Measurements from ENCODE around the gene TMEM200C. TPM values are rescaled to one million over a fixed set of nuclear protein-coding genes. Genes with fewer than 3 reads are reported as not detected.

Gene TMEM200C
- total RNA-seq, 6 experiments from 2014 or later = 0.19 to 1.6 (median 1.1) TPM

DNA sequence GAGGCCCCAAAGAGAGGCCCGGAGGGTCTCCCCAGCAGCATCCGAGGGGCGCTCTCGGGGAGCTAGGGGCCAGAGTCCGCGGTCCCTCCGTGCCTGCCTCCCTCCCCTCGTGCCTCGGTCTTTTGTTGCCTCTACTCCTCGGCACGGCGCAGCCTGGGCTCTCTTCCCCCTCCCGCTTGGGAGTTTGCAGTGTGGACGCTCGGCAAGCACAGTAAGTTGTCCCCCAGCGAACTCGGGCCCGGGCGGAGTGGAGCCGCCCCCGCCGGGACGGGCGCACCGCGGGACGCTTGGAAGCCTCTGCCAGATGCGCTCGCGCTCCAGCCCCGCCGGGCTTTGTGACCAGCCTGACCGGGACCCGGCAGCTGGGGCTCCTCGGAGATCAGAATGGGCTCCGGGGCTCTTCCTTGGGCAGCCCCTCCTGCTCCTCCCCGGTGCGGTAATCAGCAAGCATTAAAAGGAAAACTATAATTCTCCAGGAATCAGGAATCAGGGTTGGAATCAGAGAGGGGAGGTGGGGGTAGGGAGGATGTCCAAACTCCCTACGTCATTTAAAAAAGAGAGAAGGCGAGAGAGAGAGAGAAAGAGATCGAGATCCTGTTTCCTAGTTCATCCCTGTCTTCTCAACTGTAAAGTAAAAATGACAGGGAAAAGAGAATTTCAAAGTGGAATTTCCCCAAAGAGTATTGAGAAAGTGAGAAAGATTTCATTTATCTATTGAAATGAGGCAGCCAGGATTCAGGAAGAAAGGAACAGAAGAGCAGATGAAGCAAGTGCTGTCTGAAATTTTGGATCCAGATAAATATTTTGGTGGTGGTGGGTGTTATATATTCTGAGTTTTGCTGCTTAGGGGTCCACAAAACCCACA, 786 bp upstream of the TMEM200C start:
- intact Hi-C loops (cut with DNase I) = no loop called here
- ATAC-seq (peak; percentile 62 to 75 (median 66)), DNase-seq (peak; percentile 39 to 57 (median 48))
- TF ChIP-seq POLR2A (IDR thresholded peaks at IDR 0.05) = no peak
- TF ChIP-seq, protein P1, sequence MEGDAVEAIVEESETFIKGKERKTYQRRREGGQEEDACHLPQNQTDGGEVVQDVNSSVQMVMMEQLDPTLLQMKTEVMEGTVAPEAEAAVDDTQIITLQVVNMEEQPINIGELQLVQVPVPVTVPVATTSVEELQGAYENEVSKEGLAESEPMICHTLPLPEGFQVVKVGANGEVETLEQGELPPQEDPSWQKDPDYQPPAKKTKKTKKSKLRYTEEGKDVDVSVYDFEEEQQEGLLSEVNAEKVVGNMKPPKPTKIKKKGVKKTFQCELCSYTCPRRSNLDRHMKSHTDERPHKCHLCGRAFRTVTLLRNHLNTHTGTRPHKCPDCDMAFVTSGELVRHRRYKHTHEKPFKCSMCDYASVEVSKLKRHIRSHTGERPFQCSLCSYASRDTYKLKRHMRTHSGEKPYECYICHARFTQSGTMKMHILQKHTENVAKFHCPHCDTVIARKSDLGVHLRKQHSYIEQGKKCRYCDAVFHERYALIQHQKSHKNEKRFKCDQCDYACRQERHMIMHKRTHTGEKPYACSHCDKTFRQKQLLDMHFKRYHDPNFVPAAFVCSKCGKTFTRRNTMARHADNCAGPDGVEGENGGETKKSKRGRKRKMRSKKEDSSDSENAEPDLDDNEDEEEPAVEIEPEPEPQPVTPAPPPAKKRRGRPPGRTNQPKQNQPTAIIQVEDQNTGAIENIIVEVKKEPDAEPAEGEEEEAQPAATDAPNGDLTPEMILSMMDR (IDR thresholded peaks at IDR 0.05) = no peak
- peaks cover 0 to 33% of the 10 kb centered on the region in 2 donors for H3K27me3 ChIP-seq
- 29% methylated on average over 5 of the region's 41 CpGs for WGBS (ENCODE audit: insufficient coverage, low coverage, low lambda C conversion rate, missing lambda C conversion rate)
- peaks cover 0 to 19% (median 2%) of the 10 kb centered on the region in 4 donors for H3K4me1 ChIP-seq
- peak overlapping the region in 2 of 3 donors; percentile 31 to 47 for H3K27ac ChIP-seq
- peak overlapping the region; percentile 25 to 50 (median 36) for H3K4me3 ChIP-seq
- H3K9me3 ChIP-seq = no peaks in the 10 kb centered on the region
- no peaks in the 10 kb centered on the region for H3K36me3 ChIP-seq

DNA sequence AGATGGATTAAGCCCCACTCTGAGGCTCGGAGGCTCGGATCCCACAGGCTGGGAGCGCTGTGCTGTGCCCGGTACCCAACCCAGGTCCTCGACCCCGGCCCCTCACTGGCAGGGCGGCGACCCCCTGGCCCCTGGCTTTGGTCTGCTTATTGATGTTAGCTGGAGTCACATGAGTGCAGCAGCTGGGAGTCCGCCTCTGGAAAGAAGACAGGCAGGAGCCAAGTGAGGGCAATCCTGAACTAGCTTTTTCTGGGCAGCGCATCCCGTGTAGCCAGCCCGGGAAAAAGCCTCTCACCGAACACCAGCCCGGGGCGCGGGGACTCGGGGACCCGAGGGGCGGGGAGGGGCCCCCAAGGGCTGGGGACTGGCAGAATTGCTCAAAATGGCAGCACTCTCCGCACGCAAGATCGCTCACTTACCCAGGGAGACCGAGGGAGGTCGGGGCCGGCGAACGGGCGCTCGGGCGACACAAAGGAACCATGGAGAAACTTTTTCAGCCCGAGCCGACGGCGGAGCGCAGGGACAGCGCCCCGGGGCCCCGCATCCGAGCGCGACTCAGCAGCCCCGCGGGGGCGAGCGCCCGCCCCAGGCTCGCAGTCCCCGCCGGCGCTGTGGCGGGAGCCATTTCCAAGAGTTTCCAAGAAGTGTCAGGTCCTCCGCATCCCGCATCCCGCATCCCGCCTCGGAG, 567 bp downstream of the TMEM200C start:
- H3K27me3 ChIP-seq = peaks cover 0 to 38% of the 10 kb centered on the region in 2 donors
- H3K4me1 ChIP-seq = peaks cover 0 to 23% (median 2%) of the 10 kb centered on the region in 4 donors
- 3% methylated on average over 6 of the region's 56 CpGs for WGBS (ENCODE audit: insufficient coverage, low coverage, low lambda C conversion rate, missing lambda C conversion rate)
- no peak for TF ChIP-seq POLR2A (IDR thresholded peaks at IDR 0.05)
- TF ChIP-seq, protein P1 (IDR thresholded peaks at IDR 0.05) = no peak
- ATAC-seq (peak in 1 of 4 donors; percentile 3), DNase-seq (peak in 2 of 3 donors; percentile 15 to 45)
- peak overlapping the region; percentile 33 to 50 (median 40) for H3K4me3 ChIP-seq
- H3K36me3 ChIP-seq = no peaks in the 10 kb centered on the region
- H3K27ac ChIP-seq = no peak overlapping the region
- intact Hi-C loops (cut with DNase I) = no loop called here
- no peaks in the 10 kb centered on the region for H3K9me3 ChIP-seq

DNA sequence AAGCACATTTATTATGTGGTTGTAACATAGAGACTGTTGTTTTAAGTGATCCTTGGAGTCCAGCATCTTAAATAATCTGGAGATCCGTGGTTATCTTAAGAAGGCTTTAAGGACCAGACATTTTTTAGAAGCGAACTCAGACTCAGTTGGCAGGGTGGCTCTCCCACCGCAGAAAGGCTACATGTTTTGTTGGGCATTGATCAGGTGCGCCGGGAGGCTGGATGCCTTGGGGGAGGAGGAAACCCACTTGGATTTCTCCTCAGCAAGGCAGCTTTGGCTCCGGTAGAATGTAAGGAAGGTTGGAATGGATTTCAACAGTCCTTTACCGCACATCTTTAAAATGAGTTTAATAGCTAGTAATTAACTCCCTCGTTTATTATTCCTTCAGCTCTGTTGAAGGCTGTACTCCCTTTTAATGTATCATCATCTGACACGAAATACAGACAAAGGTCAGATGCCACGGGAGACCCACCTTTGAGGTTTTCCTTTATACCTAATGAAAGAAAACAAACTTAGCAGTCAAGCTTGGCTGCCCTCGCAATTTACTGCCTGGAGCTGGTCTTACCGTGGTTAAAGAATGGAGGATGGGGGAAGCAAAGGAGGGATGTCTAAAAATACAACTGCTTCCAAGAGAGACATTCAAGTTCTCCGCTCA, 1.2 kb downstream of the TMEM200C start:
- H3K27me3 ChIP-seq = peaks cover 0 to 38% of the 10 kb centered on the region in 2 donors
- ATAC-seq (no peak), DNase-seq (no peak)
- 39% methylated on average over 12 of the region's 13 CpGs for WGBS (ENCODE audit: insufficient coverage, low coverage, low lambda C conversion rate, missing lambda C conversion rate)
- H3K4me1 ChIP-seq = peaks cover 0 to 23% (median 2%) of the 10 kb centered on the region in 4 donors
- peak overlapping the region in 2 of 3 donors; percentile 33 to 40 for H3K4me3 ChIP-seq
- intact Hi-C loops (cut with DNase I) = no loop called here
- no peaks in the 10 kb centered on the region for H3K36me3 ChIP-seq
- H3K27ac ChIP-seq = no peak overlapping the region
- no peaks in the 10 kb centered on the region for H3K9me3 ChIP-seq
- TF ChIP-seq, protein P1 (IDR thresholded peaks at IDR 0.05) = no peak
- TF ChIP-seq POLR2A (IDR thresholded peaks at IDR 0.05) = no peak

DNA sequence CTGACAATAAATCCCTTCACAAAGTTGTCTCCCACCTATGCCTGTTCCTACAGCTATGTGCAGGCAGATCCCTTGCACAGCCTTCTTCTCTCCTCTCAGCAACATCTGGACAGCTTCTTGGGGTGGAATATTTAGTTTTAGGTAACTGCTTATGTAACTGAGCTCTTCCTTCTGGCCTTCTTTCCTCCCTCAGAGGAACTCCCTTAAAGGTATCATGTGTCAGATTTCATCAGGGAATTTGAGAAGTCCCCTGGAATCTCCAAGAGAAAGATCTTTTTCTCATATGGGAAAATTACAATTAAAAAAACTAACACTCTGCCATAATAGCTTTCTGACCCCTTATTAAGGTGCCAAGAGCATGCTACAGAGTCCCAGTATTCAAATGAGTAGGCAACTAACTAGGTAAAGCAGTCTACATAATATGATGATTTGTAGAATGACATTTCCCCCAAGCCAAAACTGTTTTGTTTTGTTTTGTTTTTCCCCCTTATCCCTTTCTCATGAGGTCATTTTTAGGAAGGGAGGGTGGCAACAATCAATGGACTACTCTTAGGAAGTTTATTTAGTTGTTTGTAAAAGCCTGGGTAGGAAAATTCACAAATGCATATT, 2.4 kb downstream of the TMEM200C start:
- DNase-seq = no peak
- Histone ChIP-seq H3K4me3 (no peak overlapping the region), H3K9me3 (no peaks in the 10 kb centered on the region), H3K27ac (no peak overlapping the region), H3K36me3 (no peaks in the 10 kb centered on the region), H3K4me1 (peaks cover 0 to 23% (median 2%) of the 10 kb centered on the region in 4 donors), H3K27me3 (peaks cover 0 to 38% of the 10 kb centered on the region in 2 donors)
- intact Hi-C loops (cut with DNase I) = no loop called here
- TF ChIP-seq POLR2A (IDR thresholded peaks at IDR 0.05) = no peak
- TF ChIP-seq, protein P1 (IDR thresholded peaks at IDR 0.05) = no peak
- no peak for ATAC-seq

Data from right lobe of liver (tissue), 6 donors.